ENCODE measurements around the gene SYMPK.
"Not testable (repeated sequence)": the region's sequence is repeated elsewhere in the genome, so short reads cannot be mapped to it uniquely, and the experiment has no call there.

SYMPK gene

GRCh38 chr19:45862564-45863334 is at the start of gene SYMPK:
Gene SYMPK (minus strand): TSS chr19:45863147. CDS start chr19:45854495, 8,652 bp downstream.
- peak; percentile 100 for DNase-seq (ENCODE audit: low spot score)

DNA sequence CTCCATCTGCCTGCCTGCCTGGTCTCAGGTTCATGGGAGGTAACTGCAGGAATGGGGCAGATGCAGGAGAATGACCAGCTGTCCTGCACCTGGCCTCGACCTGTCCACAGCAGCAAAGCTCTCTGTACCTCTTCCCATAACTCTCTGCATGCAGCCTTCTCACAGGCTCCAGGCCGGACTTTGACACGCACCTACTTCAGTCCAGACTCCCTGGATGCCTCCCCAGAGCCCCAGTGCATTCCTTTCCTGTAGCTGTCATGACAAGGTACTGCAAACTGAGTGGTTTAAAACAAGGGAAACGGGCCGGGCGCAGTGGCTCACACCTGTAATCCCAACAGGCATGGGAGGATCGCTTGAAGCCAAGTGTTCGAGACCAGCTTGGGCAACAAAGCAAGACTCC is 48.3 kb upstream of the SYMPK start:
- no peak for DNase-seq (ENCODE audit: low spot score)

DNA sequence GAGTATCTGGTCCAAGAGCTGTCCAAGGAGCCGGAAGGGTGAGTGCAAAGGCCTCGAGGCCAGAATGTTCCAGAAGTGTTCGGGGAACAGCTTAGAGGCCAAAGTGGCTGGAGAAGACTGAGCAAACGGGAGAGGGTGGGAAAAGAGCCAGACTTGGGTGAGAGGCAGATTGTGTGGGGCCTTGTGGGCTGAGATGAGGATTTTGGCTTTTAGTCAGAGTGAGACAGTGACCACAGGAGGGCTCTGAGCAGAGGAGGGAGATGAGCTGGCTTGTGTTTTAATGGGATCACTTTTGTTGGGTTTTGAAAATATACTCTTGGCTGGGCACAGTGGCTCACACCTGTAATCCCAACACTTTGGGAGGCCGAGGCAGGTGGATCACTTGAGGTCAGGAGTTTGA is 46.0 kb upstream of the SYMPK start:
- no peak for DNase-seq (ENCODE audit: low spot score)

GRCh38 chr19:45906221-45906620 is 43.3 kb upstream of the SYMPK start:
- DNase-seq (ENCODE audit: low spot score) = no peak

- DNase-seq (ENCODE audit: low spot score) = no peak
Observed at GRCh38 chr19:45905011-45905410, 42.1 kb upstream of the SYMPK start.

- DNase-seq (ENCODE audit: low spot score) = peak; percentile 100
Observed at GRCh38 chr19:45902651-45903625, 40.0 kb upstream of the SYMPK start.

DNA sequence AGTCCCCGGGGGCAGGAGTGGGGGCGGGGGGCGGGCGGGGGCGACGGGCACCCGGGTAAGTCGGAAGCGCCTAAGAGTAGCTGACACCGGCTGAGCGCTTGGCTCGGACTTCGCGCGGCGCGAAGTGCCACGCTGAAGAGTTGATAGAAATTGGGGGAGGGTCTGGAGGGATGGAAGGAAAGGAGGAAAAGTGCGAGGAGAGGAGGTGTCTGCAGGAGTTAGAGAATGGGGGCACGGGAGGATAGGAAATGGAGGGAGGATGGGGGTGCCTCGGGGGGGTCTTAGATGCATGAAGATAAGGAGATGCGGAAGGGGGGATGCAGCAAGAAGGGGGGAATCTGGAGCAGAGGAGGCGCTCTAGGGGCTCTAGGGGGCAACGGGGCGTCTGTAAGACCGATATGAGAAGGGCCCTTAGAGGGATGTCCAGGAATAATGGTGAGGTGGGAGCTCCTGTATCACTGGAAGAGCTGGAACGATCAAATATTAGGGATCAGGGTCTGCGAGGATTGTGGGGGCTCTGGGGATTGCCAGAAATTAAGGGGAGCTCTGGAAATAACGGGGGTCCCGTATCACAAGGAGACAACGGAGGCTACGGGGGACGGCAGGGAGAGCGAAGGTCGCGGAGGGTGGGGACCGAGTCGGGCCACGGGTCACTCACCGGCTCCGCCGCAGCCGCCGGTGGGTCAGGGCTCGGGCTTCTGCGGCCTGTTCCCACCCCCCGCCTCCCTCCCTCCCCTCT is 39.1 kb upstream of the SYMPK start, which contains the start of gene MYPOP:
Gene MYPOP (minus strand): TSS at position 702 of the 739 bp plus-strand sequence. CDS start 840 bp downstream, outside the sequence.
- peak; percentile 30 for DNase-seq (ENCODE audit: low spot score)

- peak; percentile 36 for DNase-seq (ENCODE audit: low spot score)
Observed at GRCh38 chr19:45901432-45901911, 38.5 kb upstream of the SYMPK start.

DNA sequence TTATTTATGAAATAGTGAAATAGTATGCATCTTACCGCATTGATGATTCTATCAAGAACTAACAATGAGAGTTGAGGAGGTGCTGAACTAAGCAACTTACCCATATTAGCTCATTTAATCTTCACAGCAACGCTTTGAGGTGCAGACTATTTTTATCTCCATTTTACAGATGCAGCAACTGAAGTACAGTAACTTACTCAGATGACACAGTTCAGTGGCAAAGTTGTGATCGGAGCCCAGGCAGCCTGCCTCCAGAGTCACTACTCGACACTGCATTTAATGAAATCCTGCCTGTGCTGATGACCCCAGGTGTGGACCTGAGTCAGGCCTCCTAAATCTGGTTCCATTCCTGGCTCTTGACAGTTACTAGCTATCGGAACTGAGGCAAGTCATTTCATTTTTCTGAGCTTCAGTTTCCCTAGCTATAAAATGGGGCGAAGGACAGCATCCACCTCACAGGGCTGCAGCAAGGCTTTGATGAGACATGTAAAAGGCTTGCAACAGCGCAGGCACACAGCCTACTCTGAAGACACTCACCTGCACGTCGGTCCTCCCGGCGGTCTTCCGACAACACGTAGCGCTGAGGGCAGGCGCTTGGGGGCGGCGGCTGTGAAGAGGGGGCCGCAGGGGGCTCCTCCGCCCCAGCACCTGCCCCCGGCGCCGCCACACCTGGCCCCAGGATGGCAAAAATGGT is 37.9 kb upstream of the SYMPK start:
- no peak for DNase-seq (ENCODE audit: low spot score)

- no peak for DNase-seq (ENCODE audit: low spot score)
Observed at GRCh38 chr19:45899919-45900589, 37.1 kb upstream of the SYMPK start.

GRCh38 chr19:45899253-45899652 is 36.3 kb upstream of the SYMPK start:
- DNase-seq (ENCODE audit: low spot score) = no peak

GRCh38 chr19:45897261-45897812 is 34.4 kb upstream of the SYMPK start:
- no peak for DNase-seq (ENCODE audit: low spot score)

- not testable (repeated sequence) for DNase-seq (ENCODE audit: low spot score)
Observed at GRCh38 chr19:45895983-45896599, 33.1 kb upstream of the SYMPK start.

DNA sequence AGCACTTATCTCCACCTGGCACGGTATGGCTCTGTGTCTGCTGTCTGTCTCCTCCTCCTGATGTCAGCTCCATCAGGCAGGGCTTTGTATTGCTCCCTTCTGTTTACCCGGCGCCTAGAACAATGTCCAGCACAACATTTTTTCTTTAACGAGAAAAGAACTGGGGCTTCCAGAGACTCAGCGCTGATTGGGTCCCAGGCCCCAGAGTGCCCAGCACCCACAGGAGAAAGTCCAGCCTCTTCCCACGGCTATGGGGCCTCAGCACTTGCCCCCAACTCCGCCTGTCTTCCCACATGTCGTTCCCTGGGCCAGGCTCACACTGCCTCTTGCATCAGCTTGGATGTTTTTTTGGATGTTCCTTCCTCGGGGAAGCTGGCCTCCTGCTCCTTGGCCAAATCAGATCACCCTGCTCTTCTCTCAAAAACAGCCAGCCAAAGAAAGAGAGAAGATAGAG is 32.6 kb upstream of the SYMPK start:
- DNase-seq (ENCODE audit: low spot score) = no peak

- no peak for DNase-seq (ENCODE audit: low spot score)
Observed at GRCh38 chr19:45890877-45891276, 27.9 kb upstream of the SYMPK start.

DNA sequence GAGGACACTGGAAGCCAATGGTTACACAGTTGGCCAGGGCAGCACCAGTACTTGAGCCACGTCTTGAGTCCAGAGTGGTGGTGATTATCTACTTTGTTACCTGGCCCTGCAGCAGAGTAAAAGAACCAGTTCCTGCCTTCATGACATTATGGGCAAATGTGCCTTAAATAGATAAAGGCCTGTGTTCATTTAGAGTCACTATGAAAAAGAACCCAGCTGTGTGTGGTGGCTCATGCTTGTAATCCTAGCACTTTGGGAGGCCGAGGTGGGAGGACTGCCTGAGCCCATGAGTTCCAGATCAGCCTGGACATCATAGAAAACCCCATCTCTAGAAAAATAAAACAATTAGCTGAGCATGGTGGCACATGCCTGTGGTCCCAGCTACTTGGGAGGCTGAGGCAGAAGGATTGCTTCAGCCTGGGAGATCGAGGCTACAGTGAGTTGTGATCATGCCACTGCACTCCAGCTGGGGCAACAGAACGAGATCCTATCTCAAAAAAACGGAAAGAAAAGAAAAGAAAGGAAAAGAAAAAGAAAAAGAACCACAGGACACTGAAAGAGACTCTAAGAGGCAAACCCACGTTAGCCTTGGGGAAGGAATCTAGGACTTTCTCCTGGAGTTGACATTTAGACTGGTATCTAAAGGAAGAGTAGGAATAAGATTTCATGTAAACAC is 26.4 kb upstream of the SYMPK start:
- no peak for DNase-seq (ENCODE audit: low spot score)

DNA sequence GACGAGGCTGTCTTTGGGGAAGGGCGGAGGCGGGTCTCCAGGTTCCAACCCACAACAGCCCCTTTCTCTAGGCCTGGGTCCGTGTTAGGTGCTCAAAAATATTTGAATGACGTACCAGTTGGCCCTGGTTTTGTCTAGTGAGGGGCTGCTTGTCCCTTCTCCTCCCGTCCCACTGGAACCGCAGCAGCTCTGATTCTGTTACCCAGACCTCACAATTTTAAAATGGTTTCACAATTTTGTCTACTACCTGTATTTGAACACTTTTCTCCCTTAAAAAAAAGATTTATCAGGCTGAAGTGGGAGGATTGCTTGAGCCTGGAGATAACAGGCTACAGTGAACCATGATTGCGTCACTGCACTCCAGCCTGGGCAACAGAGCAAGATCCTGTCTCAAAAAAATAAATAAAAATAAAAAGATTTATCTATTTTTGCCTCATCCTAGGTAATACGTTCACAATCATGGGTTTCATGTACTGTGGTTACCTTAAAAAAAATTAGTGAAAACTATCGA is 24.3 kb upstream of the SYMPK start:
- no peak for DNase-seq (ENCODE audit: low spot score)

DNA sequence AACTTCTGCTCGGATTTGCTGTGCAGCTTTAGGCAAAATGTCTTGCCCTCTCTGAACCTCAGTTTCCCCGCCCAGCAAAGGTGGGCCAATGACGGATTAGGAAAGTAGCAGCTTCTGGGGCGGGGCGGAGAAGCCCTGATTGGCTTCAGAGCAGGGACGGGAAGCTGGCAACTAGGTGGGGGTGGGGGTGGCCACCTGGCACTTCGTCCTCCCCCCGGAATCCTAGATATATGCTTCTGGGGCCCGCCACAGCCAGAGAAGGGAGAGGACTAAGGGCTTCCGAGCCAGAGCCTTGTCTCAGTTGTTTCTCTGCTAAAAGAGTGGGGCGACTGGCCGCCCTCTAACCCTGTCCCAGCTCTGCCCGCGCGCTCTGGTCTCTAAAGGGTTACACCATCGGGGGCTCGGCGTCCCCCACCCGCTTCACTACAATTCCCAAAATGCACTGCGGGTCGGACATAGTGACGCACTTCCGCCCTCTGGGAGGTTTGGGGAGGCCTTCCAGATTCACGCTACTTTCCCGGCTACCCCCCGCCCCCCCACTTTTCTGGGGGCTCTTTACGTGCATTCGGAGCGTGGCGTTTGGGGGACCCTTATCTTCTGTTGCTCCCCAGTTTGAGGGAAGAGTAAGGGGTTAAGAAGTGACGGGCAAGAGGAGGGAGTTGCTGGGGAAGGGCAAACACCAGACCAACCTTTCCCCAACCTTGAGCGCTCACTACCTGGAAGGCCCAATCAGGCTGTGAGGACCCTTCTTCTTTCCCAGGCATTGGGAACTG is 23.7 kb upstream of the SYMPK start:
- DNase-seq (ENCODE audit: low spot score) = peak; percentile 93
